Caco-2 (cell line): Measurements from ENCODE around the gene HEY2. TPM values are rescaled to one million over a fixed set of nuclear protein-coding genes. Genes with fewer than 3 reads are reported as not detected.
A peak's percentile ranks its signal among the peaks of the same experiment; 100 is the strongest.
"Not testable (repeated sequence)": the region's sequence is repeated elsewhere in the genome, so short reads cannot be mapped to it uniquely, and the experiment has no call there.

ENCODE experiments used
- BruUV-seq: library from RNA; stranded (reverse); fragments of 400-500 nt; replicated peaks from 2 replicates; lab custom pipeline; 2021; lab: Mats Ljungman, UMichigan
- CTCF ChIA-PET: fragments of 300-600 bp; sonication (Branson Sonifier 250); formaldehyde crosslinking; loops from one replicate; lab custom pipeline; 2022; ENCODE audit warnings: antibody characterized with exemption; lab: Charles Lee
- POLR2A ChIA-PET: fragments of 300-600 bp; sonication (Branson Sonifier 250); formaldehyde crosslinking; loops from one replicate; lab custom pipeline; 2022; ENCODE audit warnings: antibody characterized with exemption; lab: Charles Lee
- DNase-seq, 2 experiments: peaks; one replicate each; pipeline versions ENCODE4 v3.0.0 to v3.0.0-alpha.2; 2020 to 2022
- H3K27me3 ChIP-seq: replicated peaks from 2 replicates; pipeline ENCODE4 v1.6.0; 2011; ENCODE audit warnings: low read length; ENCODE audit not compliant: control insufficient read depth, insufficient read depth
- H3K36me3 ChIP-seq: 2 replicates; pipeline ENCODE4 v1.5.1; 2011; ENCODE audit warnings: low read length; ENCODE audit not compliant: control insufficient read depth, insufficient read depth
- H3K4me1 ChIP-seq: fragments of 250-450 bp; sonication (Bioruptor Pico); 2 replicates; pipeline ENCODE4 v1.5.1; 2020; ENCODE audit warnings: mild to moderate bottlenecking
- H3K4me3 ChIP-seq: 2 replicates; pipeline ENCODE4 v1.5.1; 2011; ENCODE audit warnings: low read depth, mild to moderate bottlenecking, control low read depth, low read length
- H3K9me3 ChIP-seq: fragments of 250-450 bp; sonication (Bioruptor Pico); 2 replicates; pipeline ENCODE4 v1.5.1; 2020; ENCODE audit warnings: mild to moderate bottlenecking, moderate library complexity
- H3K27ac Mint-ChIP-seq: one replicate; pipeline ENCODE4 v1.8.0; 2022; ENCODE audit warnings: mixed read lengths; ENCODE audit not compliant: unreplicated experiment
- H3K27me3 Mint-ChIP-seq: one replicate; pipeline ENCODE4 v1.8.0; 2022; ENCODE audit warnings: mixed read lengths; ENCODE audit not compliant: insufficient read depth, unreplicated experiment
- H3K36me3 Mint-ChIP-seq: one replicate; pipeline ENCODE4 v1.8.0; 2022; ENCODE audit warnings: mild to moderate bottlenecking, mixed read lengths; ENCODE audit not compliant: insufficient read depth, unreplicated experiment
- H3K4me1 Mint-ChIP-seq: one replicate; pipeline ENCODE4 v1.8.0; 2022; ENCODE audit warnings: low read depth, mixed read lengths; ENCODE audit not compliant: unreplicated experiment
- H3K4me3 Mint-ChIP-seq: one replicate; pipeline ENCODE4 v1.8.0; 2022; ENCODE audit warnings: mild to moderate bottlenecking, moderate library complexity, mixed read lengths; ENCODE audit not compliant: unreplicated experiment
- H3K9me3 Mint-ChIP-seq: one replicate; pipeline ENCODE4 v1.8.0; 2022; ENCODE audit warnings: mixed read lengths; ENCODE audit not compliant: unreplicated experiment
- intact Hi-C: fragments of 100-400 bp; cut with micrococcal nuclease; formaldehyde crosslinking; loops from one replicate; pipeline ENCODE4 v1.10.0; 2022; ENCODE audit not compliant: unreplicated experiment
- total RNA-seq: library from RNA; stranded (reverse); gene quantifications from 2 replicates; pipeline ENCODE4 v1.2.3, GENCODE V29; 2022
- TF ChIP-seq, protein P1 (sequence below), 2 experiments: fragments of 200-600 bp in 1 of 2; IDR thresholded peaks; 1 replicate in 1 of 2; 2 replicates in 1 of 2; pipeline versions ENCODE4 v1.5.1 to v1.8.0; 2011 to 2022; ENCODE audit warnings: antibody characterized with exemption in 1 of 2, control low read depth in 1 of 2, inconsistent platforms in 1 of 2, low read depth in 1 of 2, low read length in 1 of 2, mild to moderate bottlenecking in 1 of 2, moderate library complexity in 1 of 2; ENCODE audit not compliant: insufficient read depth in 1 of 2, severe bottlenecking in 1 of 2, unreplicated experiment in 1 of 2

The HEY2 gene
- total RNA-seq, 1 experiment from 2014 or later = not detected

DNA sequence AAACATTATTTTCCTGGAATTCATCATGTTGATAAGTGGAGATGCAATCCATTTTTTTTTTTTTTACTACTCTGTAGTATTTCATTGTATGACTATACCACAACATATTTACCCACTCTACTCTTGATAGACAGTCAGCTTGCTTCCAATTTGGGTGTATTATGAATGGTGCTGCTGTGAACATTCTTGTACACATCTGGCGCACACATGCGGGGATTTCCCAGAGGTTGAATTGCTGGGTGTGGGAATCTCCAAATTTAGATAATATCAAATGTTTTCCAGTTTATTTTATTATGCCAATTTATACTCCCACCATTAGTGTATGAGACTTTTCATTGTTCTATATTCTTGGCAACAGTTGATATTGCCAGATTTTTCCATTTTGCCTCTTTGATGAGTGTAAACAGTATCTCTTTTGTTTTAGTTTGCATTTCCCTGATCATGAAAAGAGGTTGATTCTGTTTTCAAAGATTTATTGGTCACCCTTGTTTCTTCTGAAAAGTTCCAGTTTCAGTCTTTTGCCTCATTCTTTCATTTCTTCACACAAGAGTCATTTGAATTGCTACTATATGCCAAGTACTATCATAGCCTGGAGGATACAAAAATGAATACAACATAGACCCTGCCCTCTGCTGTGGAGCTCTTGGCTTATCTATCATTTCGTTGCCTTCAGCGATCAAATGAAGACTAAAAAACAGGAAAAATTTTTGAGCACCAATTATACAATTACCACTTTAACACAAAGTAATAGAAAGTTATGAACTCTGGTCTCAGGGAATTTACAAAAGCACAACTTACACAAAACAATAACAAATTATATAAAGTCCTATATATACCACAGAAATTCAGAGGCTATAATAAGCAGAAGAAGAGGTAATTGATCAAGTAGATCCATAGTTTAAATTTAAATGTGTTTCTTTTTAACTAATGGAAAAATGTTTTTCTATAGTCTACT is 24.2 kb downstream of the HEY2 start:
- peaks cover 17% of the 10 kb centered on the region for H3K9me3 Mint-ChIP-seq
- Histone ChIP-seq H3K27me3 (no peaks in the 10 kb centered on the region), H3K4me3 (no peak overlapping the region), H3K36me3 (no peaks in the 10 kb centered on the region), H3K9me3 (no peaks in the 10 kb centered on the region; the same call in 1 of the 2 replicates), H3K4me1 (peaks cover 10% of the 10 kb centered on the region)
- H3K27ac Mint-ChIP-seq = no peak overlapping the region
- intact Hi-C loops = no loop called here
- TF ChIP-seq, protein P1, sequence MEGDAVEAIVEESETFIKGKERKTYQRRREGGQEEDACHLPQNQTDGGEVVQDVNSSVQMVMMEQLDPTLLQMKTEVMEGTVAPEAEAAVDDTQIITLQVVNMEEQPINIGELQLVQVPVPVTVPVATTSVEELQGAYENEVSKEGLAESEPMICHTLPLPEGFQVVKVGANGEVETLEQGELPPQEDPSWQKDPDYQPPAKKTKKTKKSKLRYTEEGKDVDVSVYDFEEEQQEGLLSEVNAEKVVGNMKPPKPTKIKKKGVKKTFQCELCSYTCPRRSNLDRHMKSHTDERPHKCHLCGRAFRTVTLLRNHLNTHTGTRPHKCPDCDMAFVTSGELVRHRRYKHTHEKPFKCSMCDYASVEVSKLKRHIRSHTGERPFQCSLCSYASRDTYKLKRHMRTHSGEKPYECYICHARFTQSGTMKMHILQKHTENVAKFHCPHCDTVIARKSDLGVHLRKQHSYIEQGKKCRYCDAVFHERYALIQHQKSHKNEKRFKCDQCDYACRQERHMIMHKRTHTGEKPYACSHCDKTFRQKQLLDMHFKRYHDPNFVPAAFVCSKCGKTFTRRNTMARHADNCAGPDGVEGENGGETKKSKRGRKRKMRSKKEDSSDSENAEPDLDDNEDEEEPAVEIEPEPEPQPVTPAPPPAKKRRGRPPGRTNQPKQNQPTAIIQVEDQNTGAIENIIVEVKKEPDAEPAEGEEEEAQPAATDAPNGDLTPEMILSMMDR (IDR thresholded peaks at IDR 0.05; ENCODE audit: insufficient read depth in 1 of 2, low read depth in 1 of 2, low read length in 1 of 2, severe bottlenecking in 1 of 2, unreplicated experiment in 1 of 2) = no peak
- ChIA-PET POLR2A (no interaction called here), CTCF (no interaction called here)
- H3K36me3 Mint-ChIP-seq = no peaks in the 10 kb centered on the region
- peaks cover 3% of the 10 kb centered on the region for H3K27me3 Mint-ChIP-seq
- H3K4me3 Mint-ChIP-seq = no peak overlapping the region
- BruUV-seq = no TSS peak
- H3K4me1 Mint-ChIP-seq = peaks cover 14% of the 10 kb centered on the region
- no peak for DNase-seq

DNA sequence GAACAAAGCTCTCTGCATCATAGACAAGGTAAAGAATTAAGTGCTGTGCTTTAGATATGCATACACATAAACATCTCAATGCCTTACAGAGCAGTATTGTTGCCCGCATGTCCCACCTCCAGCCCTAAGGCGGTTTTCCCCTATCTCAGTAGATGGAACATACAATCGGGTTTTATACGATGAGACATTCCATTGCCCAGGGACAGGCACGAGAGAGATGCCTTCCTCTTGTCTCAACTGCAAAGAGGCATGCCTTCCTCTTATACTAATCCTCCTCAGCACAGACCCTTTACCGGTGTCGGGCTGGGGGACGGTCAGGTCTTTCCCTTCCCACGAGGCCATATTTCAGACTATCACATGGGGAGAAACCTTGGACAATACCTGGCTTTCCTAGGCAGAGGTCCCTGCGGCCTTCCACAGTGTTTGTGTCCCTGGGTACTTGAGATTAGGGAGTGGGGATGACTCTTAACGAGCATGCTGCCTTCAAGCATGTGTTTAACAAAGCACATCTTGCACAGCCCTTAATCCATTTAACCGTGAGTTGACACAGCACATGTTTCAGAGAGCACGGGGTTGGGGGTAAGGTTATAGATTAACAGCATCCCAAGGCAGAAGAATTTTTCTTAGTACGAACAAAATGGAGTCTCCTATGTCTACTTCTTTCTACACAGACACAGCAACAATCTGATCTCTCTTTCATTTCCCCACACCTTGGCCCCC is 26.8 kb downstream of the HEY2 start:
- peaks cover 17% of the 10 kb centered on the region for H3K9me3 Mint-ChIP-seq
- H3K36me3 ChIP-seq, CTCF ChIA-PET, H3K9me3 ChIP-seq, H3K27me3 Mint-ChIP-seq, BruUV-seq, H3K36me3 Mint-ChIP-seq, POLR2A ChIA-PET, H3K4me3 ChIP-seq, intact Hi-C loops, H3K27me3 ChIP-seq, DNase-seq: not testable (repeated sequence)
- peaks cover 10% of the 10 kb centered on the region for H3K4me1 ChIP-seq
- peak overlapping the region; percentile 12 for H3K27ac Mint-ChIP-seq
- H3K4me1 Mint-ChIP-seq = peaks cover 14% of the 10 kb centered on the region
- peak overlapping the region; percentile 10 for H3K4me3 Mint-ChIP-seq

DNA sequence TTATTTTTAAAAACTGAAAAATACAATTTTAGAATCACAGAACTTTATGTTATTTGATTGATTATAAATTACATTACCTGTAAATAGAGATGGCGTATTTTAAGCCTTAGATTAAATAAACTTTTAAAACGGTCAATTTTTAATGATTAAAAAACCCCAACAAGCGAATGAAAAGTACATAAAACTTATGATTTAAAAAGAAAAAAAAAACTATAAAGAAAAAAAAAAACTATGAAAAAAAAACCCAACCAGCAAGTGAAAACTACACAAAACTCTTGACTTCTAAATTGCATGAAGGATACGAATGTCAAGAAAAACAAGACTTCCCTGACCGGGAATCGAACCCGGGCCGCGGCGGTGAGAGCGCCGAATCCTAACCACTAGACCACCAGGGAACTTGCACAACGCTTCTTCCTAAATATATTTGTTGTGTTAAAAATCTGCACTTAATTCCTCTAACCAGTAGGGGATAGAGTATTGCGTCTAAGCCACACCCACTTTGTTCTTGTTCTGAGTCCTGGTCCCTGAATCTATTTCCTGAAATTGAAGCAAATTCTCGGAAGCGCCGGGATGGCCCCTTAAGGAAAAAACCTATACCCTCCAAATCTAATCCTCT is 30.6 kb downstream of the HEY2 start:
- DNase-seq = peak; percentile 75 to 90
- Histone ChIP-seq H3K9me3 (no peaks in the 10 kb centered on the region), H3K4me1 (peaks cover 13% of the 10 kb centered on the region), H3K4me3 (peak overlapping the region; percentile 61), H3K27me3 (no peaks in the 10 kb centered on the region), H3K36me3 (no peaks in the 10 kb centered on the region)
- peaks cover 14% of the 10 kb centered on the region for H3K4me1 Mint-ChIP-seq
- H3K9me3 Mint-ChIP-seq = peaks cover 17% of the 10 kb centered on the region
- ChIA-PET CTCF (interaction anchor here (2.8 kb wide), 1 partner anchor 11 kb away, joined by 19 read pairs; the partner anchor contains the start of gene NCOA7), POLR2A (interaction anchor here (0.5 to 2.3 kb wide), 2 partner anchors 10 to 599 kb away, joined by 3 to 21 read pairs; partner anchors contain the start of gene NCOA7)
- H3K4me3 Mint-ChIP-seq = no peak overlapping the region
- H3K27ac Mint-ChIP-seq = no peak overlapping the region
- H3K36me3 Mint-ChIP-seq = no peaks in the 10 kb centered on the region
- BruUV-seq = no TSS peak
- intact Hi-C loops = loop anchor here (1.0 kb wide), 3 partner anchors 31 to 194 kb away; partner anchors contain the start of genes HEY2 and HINT3
- TF ChIP-seq, protein P1 (IDR thresholded peaks at IDR 0.05; ENCODE audit: insufficient read depth in 1 of 2, low read depth in 1 of 2, low read length in 1 of 2, severe bottlenecking in 1 of 2, unreplicated experiment in 1 of 2) = peak; percentile 6 to 13
- H3K27me3 Mint-ChIP-seq = no peaks in the 10 kb centered on the region
